Fibroblast of skin of right biceps (primary cell): ENCODE measurements around the gene TFB2M.
"Not testable (repeated sequence)": the region's sequence is repeated elsewhere in the genome, so short reads cannot be mapped to it uniquely, and the experiment has no call there.

ENCODE experiments used
- DNase-seq: peaks from one replicate; pipeline ENCODE4 v3.0.0-alpha.2; 2013

The TFB2M gene, protein sequence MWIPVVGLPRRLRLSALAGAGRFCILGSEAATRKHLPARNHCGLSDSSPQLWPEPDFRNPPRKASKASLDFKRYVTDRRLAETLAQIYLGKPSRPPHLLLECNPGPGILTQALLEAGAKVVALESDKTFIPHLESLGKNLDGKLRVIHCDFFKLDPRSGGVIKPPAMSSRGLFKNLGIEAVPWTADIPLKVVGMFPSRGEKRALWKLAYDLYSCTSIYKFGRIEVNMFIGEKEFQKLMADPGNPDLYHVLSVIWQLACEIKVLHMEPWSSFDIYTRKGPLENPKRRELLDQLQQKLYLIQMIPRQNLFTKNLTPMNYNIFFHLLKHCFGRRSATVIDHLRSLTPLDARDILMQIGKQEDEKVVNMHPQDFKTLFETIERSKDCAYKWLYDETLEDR

DNA sequence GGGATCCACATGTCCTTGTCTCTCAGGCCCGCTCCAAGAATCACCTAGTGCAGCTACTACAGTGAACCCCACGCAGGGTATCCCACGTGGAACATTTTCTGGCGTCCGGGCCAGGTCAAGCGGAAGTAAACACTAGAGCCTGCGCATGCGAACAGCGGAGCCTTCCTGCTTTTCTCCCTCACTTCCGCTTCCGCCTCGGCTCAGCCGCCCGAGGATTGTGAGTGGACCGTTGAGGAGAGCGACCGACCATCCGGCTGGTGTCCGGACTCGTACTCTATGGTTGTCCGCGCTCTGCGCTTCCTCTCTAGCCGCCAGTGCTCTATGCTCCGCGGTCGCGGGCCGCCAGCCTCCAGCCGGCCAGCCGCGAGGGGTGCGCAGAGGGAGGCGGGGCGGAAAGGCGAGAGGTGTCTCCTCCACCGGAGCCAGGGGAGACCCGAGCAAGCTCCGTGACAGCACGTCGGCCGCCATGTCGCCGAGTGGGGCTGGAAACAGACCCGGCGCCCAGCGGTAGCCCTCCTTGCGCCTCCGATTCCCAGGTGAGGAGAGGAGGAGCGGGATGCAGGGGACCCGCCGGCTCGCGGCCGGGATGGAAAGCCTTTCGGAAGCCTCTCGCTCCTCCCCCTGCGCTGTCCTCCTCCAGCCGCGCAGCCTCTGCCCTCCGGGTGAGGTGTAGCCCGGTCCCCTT is at the start of gene TFB2M, which contains the start of gene CNST:
Gene TFB2M (minus strand): TSS at position 134 of the 685 bp plus-strand sequence. CDS start 123 bp downstream, at position 11.
Gene CNST (plus strand): TSS at position 329 of the 685 bp plus-strand sequence. CDS start 25,107 bp downstream, outside the sequence.
- DNase-seq, result peak; percentile 99

DNA sequence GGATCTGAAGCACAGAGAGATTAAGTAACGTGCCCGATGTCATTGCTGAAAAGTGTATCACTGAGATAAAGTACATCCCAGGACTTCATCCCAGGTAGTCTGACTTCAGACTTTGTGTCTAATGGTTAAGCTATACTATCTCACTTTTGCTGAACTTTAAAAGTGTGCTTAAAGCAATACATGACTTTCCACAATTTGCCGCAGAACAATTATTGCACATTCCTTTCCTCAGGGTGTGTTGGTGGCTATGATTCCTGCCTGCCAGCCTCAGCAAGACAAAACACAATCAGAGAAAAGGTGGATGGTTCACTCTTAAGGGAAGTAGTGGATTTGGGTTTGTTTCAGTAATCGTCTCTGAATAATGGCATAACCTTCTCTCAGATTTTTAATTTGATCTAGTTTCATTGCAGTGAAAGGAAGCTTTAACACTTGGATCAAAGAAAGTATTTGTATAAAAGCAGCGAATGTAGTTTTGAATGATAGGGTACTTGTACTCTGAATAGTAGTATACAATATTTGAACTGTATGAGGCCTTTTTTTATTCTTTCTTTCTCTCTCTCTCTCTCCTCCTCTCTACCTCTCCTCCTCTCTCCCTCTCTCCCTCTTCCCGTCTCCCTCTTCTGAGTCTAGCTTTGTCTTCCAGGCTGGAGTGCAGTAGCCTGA is 47.2 kb upstream of the TFB2M start:
- DNase-seq, result no peak

- DNase-seq, result peak; percentile 73
Observed at GRCh38 chr1:246609632-246610031, 43.6 kb upstream of the TFB2M start.

GRCh38 chr1:246608616-246609376 is 42.7 kb upstream of the TFB2M start:
- peak; percentile 88 for DNase-seq

DNA sequence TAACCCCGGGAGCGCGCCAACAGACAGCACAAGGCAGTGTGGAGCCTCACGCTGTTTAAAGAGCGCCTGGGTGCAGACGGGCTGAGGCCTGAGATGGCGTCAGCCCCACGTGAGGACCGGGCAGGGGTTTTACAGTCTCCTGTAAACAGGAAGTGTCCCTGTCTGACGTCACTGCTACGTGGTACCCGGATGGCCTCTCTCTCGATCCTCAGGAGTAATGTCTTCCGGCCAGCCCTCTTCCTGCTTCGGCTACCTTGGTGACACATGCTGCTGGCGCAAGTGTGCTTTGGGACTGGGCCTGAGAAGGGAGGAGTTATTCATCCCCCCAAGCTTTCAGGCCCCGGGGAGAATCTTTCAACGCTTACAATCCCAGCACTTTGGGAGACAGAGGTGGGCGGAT is 41.4 kb upstream of the TFB2M start:
- DNase-seq, result no peak

DNA sequence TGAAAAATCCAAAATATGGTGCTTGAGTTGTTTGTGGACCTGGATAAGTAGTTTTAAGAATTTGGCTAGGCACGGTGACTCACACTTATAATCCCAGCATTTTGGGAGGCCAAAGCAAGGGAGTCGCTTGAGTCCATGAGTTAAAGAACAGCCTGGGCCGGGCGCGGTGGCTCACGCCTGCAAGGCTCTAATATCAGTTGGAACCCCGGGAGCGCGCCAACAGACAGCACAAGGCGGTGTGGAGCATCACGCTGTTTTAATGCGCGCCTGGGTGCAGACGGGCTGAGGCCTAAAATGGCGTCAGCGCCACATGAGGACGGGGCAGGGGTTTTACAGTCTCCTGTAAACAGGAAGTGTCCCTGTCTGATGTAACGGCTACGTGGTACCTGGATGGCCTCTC is 39.2 kb upstream of the TFB2M start:
- DNase-seq, result not testable (repeated sequence)

- DNase-seq, result peak; percentile 53
Observed at GRCh38 chr1:246602194-246602593, 36.1 kb upstream of the TFB2M start.

DNA sequence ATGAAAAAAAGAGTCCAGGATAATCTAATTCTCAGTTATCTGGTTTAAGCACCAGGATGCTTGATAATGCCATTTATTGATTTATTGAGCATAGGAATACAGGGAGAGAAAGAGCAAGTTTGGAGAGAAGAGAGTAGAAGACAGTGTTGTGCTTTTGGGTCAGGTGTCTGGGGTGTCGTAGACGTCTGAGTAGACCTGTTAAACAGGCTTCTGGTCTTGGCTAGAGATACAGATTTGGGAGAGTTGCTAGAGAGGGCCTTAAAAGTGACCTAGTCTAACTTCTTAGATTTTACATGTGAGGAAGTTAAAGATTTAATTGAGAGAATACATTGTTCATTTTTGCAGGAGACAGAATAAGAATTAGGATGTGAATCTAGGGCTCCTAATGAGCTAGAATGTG is 34.5 kb upstream of the TFB2M start:
- DNase-seq, result no peak

DNA sequence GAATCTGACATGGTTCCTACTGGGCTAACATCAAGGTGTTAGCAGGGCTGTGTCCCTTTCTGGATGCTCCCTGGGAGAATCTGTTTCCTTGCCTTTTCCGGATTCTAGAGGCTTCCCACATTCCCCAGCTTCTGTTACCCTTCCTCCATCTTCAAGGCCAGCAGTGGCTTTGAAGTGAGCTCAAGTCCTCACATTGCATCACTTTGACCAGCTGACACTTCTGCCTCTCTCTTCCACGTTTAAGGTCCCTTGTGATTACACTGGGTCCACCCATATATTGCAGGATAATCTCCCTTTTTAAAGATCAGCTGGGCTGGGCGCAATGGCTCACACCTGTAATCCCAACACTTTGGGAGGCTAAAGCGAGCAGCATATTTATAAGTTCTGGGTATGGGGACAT is 33.3 kb upstream of the TFB2M start:
- DNase-seq, result no peak

GRCh38 chr1:246597971-246598370 is 31.9 kb upstream of the TFB2M start:
- no peak for DNase-seq

GRCh38 chr1:246597340-246597739 is 31.3 kb upstream of the TFB2M start:
- peak; percentile 78 for DNase-seq

DNA sequence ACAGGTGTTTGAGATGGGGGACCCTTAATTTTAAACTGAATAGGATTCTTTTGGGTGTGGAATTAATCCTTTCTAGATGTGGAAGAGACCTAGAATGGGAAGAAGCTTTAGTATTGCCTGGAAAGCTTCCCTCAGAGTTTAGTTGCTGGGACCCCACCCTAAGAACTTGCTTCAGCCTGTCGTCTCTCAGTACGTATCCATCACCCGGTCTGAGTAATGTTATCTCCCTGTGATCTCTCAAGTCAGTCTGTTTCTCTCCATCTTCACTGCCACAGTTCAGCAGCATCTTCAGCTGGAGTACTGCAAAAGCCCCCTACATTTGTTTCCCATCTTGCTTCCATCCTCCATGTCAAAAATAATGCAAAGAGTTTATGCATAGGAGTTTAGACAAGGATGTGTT is 29.1 kb upstream of the TFB2M start:
- DNase-seq, result no peak

DNA sequence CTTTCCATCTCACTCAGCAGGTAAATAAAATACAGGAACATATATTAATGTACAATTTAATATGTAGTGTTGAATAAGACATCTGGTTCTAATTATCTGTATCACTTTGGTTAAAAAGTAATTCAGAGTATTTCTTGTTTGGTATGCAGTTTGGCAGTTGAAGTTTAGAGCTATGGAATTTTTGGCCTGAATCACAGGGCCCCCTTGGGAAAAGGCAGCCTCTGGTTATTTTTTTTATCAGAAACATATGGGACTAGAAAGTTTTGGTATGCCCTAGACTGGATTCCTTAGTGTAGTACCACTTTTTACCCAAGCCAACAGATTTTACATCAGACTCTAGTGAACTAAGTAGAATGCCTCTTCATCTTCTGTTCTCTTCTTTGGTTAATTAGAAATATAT is 26.6 kb upstream of the TFB2M start:
- DNase-seq, result peak; percentile 99

- no peak for DNase-seq
Observed at GRCh38 chr1:246591958-246592357, 25.9 kb upstream of the TFB2M start.

- DNase-seq, result no peak
Observed at GRCh38 chr1:246591504-246591903, 25.4 kb upstream of the TFB2M start.

DNA sequence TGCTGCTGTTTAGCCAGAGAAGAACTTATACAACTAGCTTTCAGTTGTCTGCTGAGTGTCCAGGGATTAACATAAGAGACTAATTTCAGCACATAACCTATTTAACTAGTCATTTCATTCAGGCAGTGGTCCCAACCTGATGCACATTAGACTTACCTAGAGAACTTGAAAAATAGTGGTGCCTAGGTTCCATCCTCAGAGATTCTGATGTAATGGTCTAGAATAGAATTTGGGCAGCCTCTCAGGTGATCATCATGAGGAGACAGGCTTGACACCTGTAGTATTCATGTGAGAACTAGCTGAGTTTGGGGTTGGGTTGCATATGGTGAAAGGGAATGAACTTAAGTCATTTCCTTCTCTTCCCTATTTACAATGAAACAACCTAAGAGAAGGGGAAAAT is 25.0 kb upstream of the TFB2M start:
- no peak for DNase-seq

GRCh38 chr1:246589919-246590318 is 23.9 kb upstream of the TFB2M start:
- DNase-seq, result not testable (repeated sequence)

GRCh38 chr1:246588159-246588721 is 22.2 kb upstream of the TFB2M start:
- peak; percentile 89 for DNase-seq

GRCh38 chr1:246587606-246588005 is 21.5 kb upstream of the TFB2M start:
- peak; percentile 61 for DNase-seq

DNA sequence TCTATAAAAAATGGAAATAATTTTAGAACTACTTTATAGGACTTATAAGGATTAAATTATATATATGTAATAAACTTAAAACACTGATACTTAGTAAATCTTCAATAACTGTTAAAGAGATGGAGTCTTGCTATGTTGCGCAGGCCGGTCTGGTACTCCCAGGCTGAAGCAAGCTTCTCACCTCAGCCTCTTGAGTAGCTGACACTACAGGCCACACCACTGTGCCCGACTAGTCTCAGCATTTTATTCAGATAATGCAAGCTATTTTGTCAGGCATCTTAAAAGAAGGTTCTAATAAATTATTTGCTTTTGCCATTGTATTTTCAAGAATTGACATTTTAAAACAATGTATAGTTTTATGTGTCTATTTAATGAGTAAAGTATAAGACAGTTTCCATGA is 21.0 kb upstream of the TFB2M start:
- DNase-seq, result no peak

DNA sequence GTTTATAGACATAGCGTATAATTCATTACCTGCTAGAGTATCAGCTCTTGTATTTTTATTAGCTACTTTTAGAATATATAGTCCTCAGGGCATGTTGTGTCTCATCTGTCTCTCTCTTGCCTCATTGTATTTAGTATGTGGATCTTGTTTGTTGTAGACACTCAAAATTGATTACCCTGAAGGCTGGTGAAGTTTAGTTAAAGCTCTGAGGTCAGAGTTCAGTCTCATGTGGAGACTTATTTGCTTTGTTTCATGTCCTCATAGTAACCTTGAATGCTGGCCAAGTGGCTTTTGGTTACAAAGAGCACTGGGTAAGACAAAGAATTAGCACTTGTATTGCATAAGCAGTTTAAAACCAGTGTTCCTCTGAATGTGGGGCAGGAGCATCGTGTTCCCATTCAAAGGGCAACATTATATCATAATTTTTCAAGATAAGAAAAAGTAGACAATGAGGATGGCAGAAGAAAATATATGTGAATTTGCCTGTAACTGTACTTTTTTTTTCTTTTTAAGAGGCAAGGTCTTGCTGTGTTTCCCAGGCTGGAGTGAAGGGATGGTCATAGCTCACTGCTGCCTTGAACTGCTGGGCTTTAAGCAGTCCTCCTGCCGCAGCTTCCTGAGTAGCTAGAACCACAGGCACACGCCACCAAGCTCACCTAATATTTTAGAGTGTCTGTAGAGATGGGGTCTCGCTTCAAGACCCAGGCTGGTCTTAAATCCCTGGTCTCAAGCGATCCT is 17.6 kb upstream of the TFB2M start:
- DNase-seq, result peak; percentile 46

DNA sequence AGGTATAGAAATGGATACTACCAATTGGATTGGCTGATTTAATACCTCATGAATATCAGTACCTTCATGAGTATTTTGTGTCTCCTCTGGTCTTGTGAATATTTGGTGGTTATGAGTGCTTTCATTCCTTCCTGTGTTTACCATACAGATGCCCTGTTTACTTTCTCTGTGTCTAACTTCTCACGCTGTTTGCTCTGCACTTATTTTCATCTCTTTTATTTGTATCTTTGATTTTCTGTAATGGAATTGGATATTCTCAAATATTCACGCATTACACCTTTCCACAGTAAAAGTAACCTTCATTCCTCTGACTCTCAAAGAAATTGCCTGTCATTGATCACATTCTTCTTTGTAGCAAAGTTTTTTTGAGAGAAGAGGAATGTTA is 17.0 kb upstream of the TFB2M start:
- DNase-seq, result no peak
